Osteocyte (in vitro differentiated cells): ENCODE results near the gene MPZ. TPM values are rescaled to one million over a fixed set of nuclear protein-coding genes. Genes with fewer than 3 reads are reported as not detected.

ENCODE experiments used
- DNase-seq: peaks from one replicate; pipeline ENCODE4 v3.0.0; 2021; ENCODE audit warnings: mixed read lengths; ENCODE audit not compliant: unreplicated experiment; ENCODE audit errors: extremely low spot score
- H3K27ac Mint-ChIP-seq: one replicate; pipeline ENCODE4 v1.8.0; 2021; ENCODE audit warnings: mild to moderate bottlenecking, mixed read lengths; ENCODE audit not compliant: unreplicated experiment
- H3K27me3 Mint-ChIP-seq: one replicate; pipeline ENCODE4 v1.8.0; 2021; ENCODE audit warnings: mixed read lengths; ENCODE audit not compliant: unreplicated experiment
- H3K36me3 Mint-ChIP-seq: one replicate; pipeline ENCODE4 v1.8.0; 2021; ENCODE audit warnings: mixed read lengths; ENCODE audit not compliant: unreplicated experiment
- H3K4me1 Mint-ChIP-seq: one replicate; pipeline ENCODE4 v1.8.0; 2021; ENCODE audit warnings: mixed read lengths; ENCODE audit not compliant: unreplicated experiment
- H3K4me3 Mint-ChIP-seq: one replicate; pipeline ENCODE4 v1.8.0; 2021; ENCODE audit warnings: mild to moderate bottlenecking, moderate library complexity, mixed read lengths; ENCODE audit not compliant: unreplicated experiment
- H3K9me3 Mint-ChIP-seq: one replicate; pipeline ENCODE4 v1.8.0; 2021; ENCODE audit warnings: mixed read lengths; ENCODE audit not compliant: unreplicated experiment
- total RNA-seq: library from RNA; stranded (reverse); gene quantifications from 2 replicates; pipeline ENCODE4 v1.2.1, GENCODE V29; 2021
- TF ChIP-seq, protein P1 (sequence below): fragments of 200-600 bp; sonication (generic); IDR thresholded peaks from 2 replicates; pipeline ENCODE4 v1.5.0; 2021; ENCODE audit warnings: antibody characterized with exemption, mild to moderate bottlenecking, moderate library complexity

MPZ gene
- total RNA-seq, 1 donor from 2014 or later: 0.81 TPM

DNA sequence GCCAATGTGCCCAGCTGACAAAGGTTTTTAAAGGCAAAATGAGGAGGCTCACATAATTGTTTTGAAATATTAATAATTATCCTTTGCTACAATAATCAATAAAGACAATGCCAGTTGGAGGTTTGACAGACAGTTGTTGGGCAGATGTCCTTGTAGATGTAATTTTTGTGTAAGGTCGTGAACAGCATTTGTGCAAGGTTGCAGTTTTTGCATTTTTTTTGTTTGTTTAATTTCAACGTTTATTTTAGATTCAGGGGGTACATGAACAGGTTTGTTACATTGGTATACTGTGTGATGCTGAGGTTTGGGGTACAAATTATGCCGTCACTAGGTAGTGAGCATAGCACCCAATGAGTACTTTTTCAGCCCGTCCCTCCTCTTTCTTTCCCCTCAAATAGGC is 9.3 kb downstream of the MPZ start:
- Mint-ChIP-seq H3K4me1 (no peaks in the 10 kb centered on the region), H3K27me3 (peaks cover 30% of the 10 kb centered on the region), H3K4me3 (no peak overlapping the region), H3K36me3 (no peaks in the 10 kb centered on the region), H3K27ac (no peak overlapping the region), H3K9me3 (no peaks in the 10 kb centered on the region)
- DNase-seq: no peak
- TF ChIP-seq, protein P1, sequence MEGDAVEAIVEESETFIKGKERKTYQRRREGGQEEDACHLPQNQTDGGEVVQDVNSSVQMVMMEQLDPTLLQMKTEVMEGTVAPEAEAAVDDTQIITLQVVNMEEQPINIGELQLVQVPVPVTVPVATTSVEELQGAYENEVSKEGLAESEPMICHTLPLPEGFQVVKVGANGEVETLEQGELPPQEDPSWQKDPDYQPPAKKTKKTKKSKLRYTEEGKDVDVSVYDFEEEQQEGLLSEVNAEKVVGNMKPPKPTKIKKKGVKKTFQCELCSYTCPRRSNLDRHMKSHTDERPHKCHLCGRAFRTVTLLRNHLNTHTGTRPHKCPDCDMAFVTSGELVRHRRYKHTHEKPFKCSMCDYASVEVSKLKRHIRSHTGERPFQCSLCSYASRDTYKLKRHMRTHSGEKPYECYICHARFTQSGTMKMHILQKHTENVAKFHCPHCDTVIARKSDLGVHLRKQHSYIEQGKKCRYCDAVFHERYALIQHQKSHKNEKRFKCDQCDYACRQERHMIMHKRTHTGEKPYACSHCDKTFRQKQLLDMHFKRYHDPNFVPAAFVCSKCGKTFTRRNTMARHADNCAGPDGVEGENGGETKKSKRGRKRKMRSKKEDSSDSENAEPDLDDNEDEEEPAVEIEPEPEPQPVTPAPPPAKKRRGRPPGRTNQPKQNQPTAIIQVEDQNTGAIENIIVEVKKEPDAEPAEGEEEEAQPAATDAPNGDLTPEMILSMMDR: no peak

GRCh38 chr1:161299347-161299746 is 10.4 kb downstream of the MPZ start:
- Mint-ChIP-seq H3K27me3 (peaks cover 28% of the 10 kb centered on the region), H3K4me1 (no peaks in the 10 kb centered on the region), H3K9me3 (no peaks in the 10 kb centered on the region), H3K4me3 (no peak overlapping the region), H3K36me3 (no peaks in the 10 kb centered on the region), H3K27ac (no peak overlapping the region)
- DNase-seq: no peak
- TF ChIP-seq, protein P1: no peak

GRCh38 chr1:161298116-161298515 is 11.7 kb downstream of the MPZ start:
- Mint-ChIP-seq H3K4me1 (no peaks in the 10 kb centered on the region), H3K36me3 (no peaks in the 10 kb centered on the region), H3K4me3 (no peak overlapping the region), H3K9me3 (no peaks in the 10 kb centered on the region), H3K27ac (no peak overlapping the region), H3K27me3 (peaks cover 16% of the 10 kb centered on the region)
- TF ChIP-seq, protein P1: no peak
- DNase-seq: no peak

- Mint-ChIP-seq H3K4me3 (no peak overlapping the region), H3K27me3 (peaks cover 10% of the 10 kb centered on the region), H3K9me3 (no peaks in the 10 kb centered on the region), H3K27ac (no peak overlapping the region), H3K36me3 (no peaks in the 10 kb centered on the region), H3K4me1 (no peaks in the 10 kb centered on the region)
- no peak for DNase-seq
- TF ChIP-seq, protein P1: no peak
Measured at GRCh38 chr1:161297415-161297814, 12.4 kb downstream of the MPZ start.

GRCh38 chr1:161290779-161291178 is 19.0 kb downstream of the MPZ start:
- Mint-ChIP-seq H3K27ac (no peak overlapping the region), H3K4me3 (no peak overlapping the region), H3K9me3 (no peaks in the 10 kb centered on the region), H3K4me1 (no peaks in the 10 kb centered on the region), H3K27me3 (peaks cover 22% of the 10 kb centered on the region), H3K36me3 (no peaks in the 10 kb centered on the region)
- TF ChIP-seq, protein P1: no peak
- no peak for DNase-seq
